Measurements from ENCODE around the gene KCNG2.

KCNG2 gene

GRCh38 chr18:79912409-79912991 lies 114.8 kb downstream of the KCNG2 start:
- Histone ChIP-seq H3K36me3 (peaks cover 39% of the 10 kb centered on the region), H3K27me3 (no peaks in the 10 kb centered on the region), H3K4me3 (ENCODE audit: low read depth in 1 of 2, low read length in 1 of 2) (no peak overlapping the region), H3K9me3 (peaks cover 8% of the 10 kb centered on the region), H3K4me1 (ENCODE audit: control insufficient read depth in 1 of 2, insufficient read depth in 1 of 2, low read depth in 1 of 2, low read length in 1 of 2) (no peaks in the 10 kb centered on the region), H3K27ac (no peak overlapping the region)
- no peak for TF ChIP-seq CTCF (IDR thresholded peaks at IDR 0.05)

GRCh38 chr18:79912994-79913831 lies 115.5 kb downstream of the KCNG2 start:
- no peak overlapping the region for H3K27ac ChIP-seq
- no peak for TF ChIP-seq CTCF (IDR thresholded peaks at IDR 0.05)
- peaks cover 12% of the 10 kb centered on the region for H3K9me3 ChIP-seq

GRCh38 chr18:79914614-79915160 lies 116.9 kb downstream of the KCNG2 start:
- Histone ChIP-seq H3K36me3 (peaks cover 57% of the 10 kb centered on the region), H3K4me3 (ENCODE audit: low read depth in 1 of 2, low read length in 1 of 2) (no peak overlapping the region), H3K4me1 (ENCODE audit: control insufficient read depth in 1 of 2, insufficient read depth in 1 of 2, low read depth in 1 of 2, low read length in 1 of 2) (no peaks in the 10 kb centered on the region), H3K27me3 (no peaks in the 10 kb centered on the region), H3K27ac (no peak overlapping the region), H3K9me3 (peaks cover 21% of the 10 kb centered on the region)
- TF ChIP-seq CTCF (IDR thresholded peaks at IDR 0.05) = no peak

More at GRCh38 chr18:79912994-79913831, 115.5 kb downstream of the KCNG2 start:
- no peaks in the 10 kb centered on the region for H3K27me3 ChIP-seq
- H3K36me3 ChIP-seq = peaks cover 46% of the 10 kb centered on the region
- no peak overlapping the region for H3K4me3 ChIP-seq (ENCODE audit: low read depth in 1 of 2, low read length in 1 of 2)
- no peaks in the 10 kb centered on the region for H3K4me1 ChIP-seq (ENCODE audit: control insufficient read depth in 1 of 2, insufficient read depth in 1 of 2, low read depth in 1 of 2, low read length in 1 of 2)

- Histone ChIP-seq H3K36me3 (peaks cover 57% of the 10 kb centered on the region), H3K27ac (no peak overlapping the region), H3K9me3 (peaks cover 21% of the 10 kb centered on the region), H3K4me1 (ENCODE audit: control insufficient read depth in 1 of 2, insufficient read depth in 1 of 2, low read depth in 1 of 2, low read length in 1 of 2) (no peaks in the 10 kb centered on the region), H3K4me3 (ENCODE audit: low read depth in 1 of 2, low read length in 1 of 2) (no peak overlapping the region), H3K27me3 (no peaks in the 10 kb centered on the region)
- no peak for TF ChIP-seq CTCF (IDR thresholded peaks at IDR 0.05)
Measured at GRCh38 chr18:79915161-79916127, 117.7 kb downstream of the KCNG2 start.

- no peak overlapping the region for H3K27ac ChIP-seq
- no peak overlapping the region for H3K4me3 ChIP-seq (ENCODE audit: low read depth in 1 of 2, low read length in 1 of 2)
- TF ChIP-seq CTCF (IDR thresholded peaks at IDR 0.05) = no peak
- H3K27me3 ChIP-seq = no peaks in the 10 kb centered on the region
- peaks cover 57% of the 10 kb centered on the region for H3K36me3 ChIP-seq
- peaks cover 21% of the 10 kb centered on the region for H3K9me3 ChIP-seq
- H3K4me1 ChIP-seq (ENCODE audit: control insufficient read depth in 1 of 2, insufficient read depth in 1 of 2, low read depth in 1 of 2, low read length in 1 of 2) = no peaks in the 10 kb centered on the region
Measured at GRCh38 chr18:79916128-79916494, 118.4 kb downstream of the KCNG2 start.

Measured in neutrophil (primary cell).